Transverse colon (tissue), 4 donors: ENCODE results near the gene BLOC1S6. TPM values are rescaled to one million over a fixed set of nuclear protein-coding genes. Genes with fewer than 3 reads are reported as not detected.

Source experiments
- DNase-seq: peaks from one replicate; pipeline ENCODE4 v3.0.0-alpha.2; 2019
- H3K27ac ChIP-seq, 4 donors: fragments of 200-600 bp; sonication (generic); 2 replicates each; pipeline ENCODE4 v1.5.1; 2016 to 2018; ENCODE audit warnings: inconsistent platforms in 4 of 4
- H3K27me3 ChIP-seq: fragments of 200-600 bp; sonication (generic); 2 replicates; pipeline ENCODE4 v1.5.1; 2017; ENCODE audit warnings: inconsistent platforms
- H3K36me3 ChIP-seq, 4 donors: fragments of 200-600 bp; sonication (generic); 2 replicates each; pipeline ENCODE4 v1.5.1; 2017 to 2019; ENCODE audit warnings: inconsistent platforms in 4 of 4
- H3K4me1 ChIP-seq, 4 donors: fragments of 200-600 bp; sonication (generic); 2 replicates each; pipeline ENCODE4 v1.5.1; 2017 to 2020; ENCODE audit warnings: inconsistent platforms in 4 of 4
- H3K4me3 ChIP-seq, 4 donors: fragments of 200-600 bp; sonication (generic); 1 replicate in 1 of 4; 2 replicates in 3 of 4; pipeline versions ENCODE4 v1.5.1 to v1.6.1; 2017 to 2019; ENCODE audit warnings: inconsistent platforms in 4 of 4
- H3K9me3 ChIP-seq, 2 donors: fragments of 200-600 bp; sonication (generic); 2 replicates each; pipeline ENCODE4 v1.5.1; 2017 to 2019; ENCODE audit warnings: inconsistent platforms in 2 of 2
- EP300 ChIP-seq: sonication (generic); formaldehyde crosslinking; IDR thresholded peaks from one replicate; pipeline ENCODE4 v1.6.1; 2017; ENCODE audit warnings: antibody characterized with exemption, low read depth
- POLR2A ChIP-seq: fragments of 450-650 bp; IDR thresholded peaks from one replicate; pipeline ENCODE4 v1.6.1; 2016; ENCODE audit warnings: antibody characterized with exemption, mild to moderate bottlenecking, moderate library complexity
- POLR2AphosphoS5 ChIP-seq, 3 donors: sonication (generic); formaldehyde crosslinking; IDR thresholded peaks; one replicate each; pipeline ENCODE4 v1.6.1; 2016; ENCODE audit warnings: antibody characterized with exemption in 3 of 3
- WGBS, 2 donors: methylation state at CpG; one replicate each; pipeline ENCODE4 v1.1.5; 2018; ENCODE audit warnings: low coverage in 1 of 2; 5-methylcytosine and 5-hydroxymethylcytosine counted together
- in situ Hi-C, 4 donors: fragments of 200-750 bp; cut with MboI; loops; one replicate each; pipeline versions ENCODE4 v1.15.0 to v1.15.1; 2017; ENCODE audit warnings: low sequenced_read_pairs in 3 of 4, low pct_ligation_motif_present in 1 of 4, low pct_unique_long_range_greater_than_20kb in 1 of 4
- intact Hi-C: fragments of 100-400 bp; cut with DNase I; formaldehyde crosslinking; loops from one replicate; pipeline ENCODE4 v1.15.1; 2023; ENCODE audit warnings: low total_unique reads
- total RNA-seq, 4 donors: library from RNA; depleted of rRNA; stranded (reverse); fragments of >200 nt; gene quantifications; one replicate each; pipeline ENCODE4 v1.1.0, GENCODE V29; 2016
- TF ChIP-seq, protein P1 (sequence below), 5 experiments: fragments of 200-600 bp in 3 of 5; fragments of 450-650 bp in 2 of 5; sonication (generic) in 3 of 5; IDR thresholded peaks; 1 replicate in 2 of 5; 2 replicates in 3 of 5; pipeline ENCODE4 v1.5.1; 2016 to 2017; ENCODE audit warnings: antibody characterized with exemption in 5 of 5, inconsistent platforms in 3 of 5, mild to moderate bottlenecking in 2 of 5, moderate library complexity in 1 of 5

BLOC1S6 gene
- total RNA-seq, 4 donors from 2014 or later = 6.7 to 35.4 (median 23.8) TPM

GRCh38 chr15:45589256-45589655 lies 2.1 kb downstream of the BLOC1S6 start:
- H3K4me1 ChIP-seq = peaks cover 16 to 39% (median 27%) of the 10 kb centered on the region in 4 donors
- peak overlapping the region in 3 of 4 donors; percentile 93 to 99 (median 97) for H3K27ac ChIP-seq
- in situ Hi-C loops (no loop called here), intact Hi-C loops (no loop called here)
- TF ChIP-seq EP300 (no peak), POLR2AphosphoS5 (IDR thresholded peaks at IDR 0.05) (no peak), POLR2A (no peak)
- TF ChIP-seq, protein P1, sequence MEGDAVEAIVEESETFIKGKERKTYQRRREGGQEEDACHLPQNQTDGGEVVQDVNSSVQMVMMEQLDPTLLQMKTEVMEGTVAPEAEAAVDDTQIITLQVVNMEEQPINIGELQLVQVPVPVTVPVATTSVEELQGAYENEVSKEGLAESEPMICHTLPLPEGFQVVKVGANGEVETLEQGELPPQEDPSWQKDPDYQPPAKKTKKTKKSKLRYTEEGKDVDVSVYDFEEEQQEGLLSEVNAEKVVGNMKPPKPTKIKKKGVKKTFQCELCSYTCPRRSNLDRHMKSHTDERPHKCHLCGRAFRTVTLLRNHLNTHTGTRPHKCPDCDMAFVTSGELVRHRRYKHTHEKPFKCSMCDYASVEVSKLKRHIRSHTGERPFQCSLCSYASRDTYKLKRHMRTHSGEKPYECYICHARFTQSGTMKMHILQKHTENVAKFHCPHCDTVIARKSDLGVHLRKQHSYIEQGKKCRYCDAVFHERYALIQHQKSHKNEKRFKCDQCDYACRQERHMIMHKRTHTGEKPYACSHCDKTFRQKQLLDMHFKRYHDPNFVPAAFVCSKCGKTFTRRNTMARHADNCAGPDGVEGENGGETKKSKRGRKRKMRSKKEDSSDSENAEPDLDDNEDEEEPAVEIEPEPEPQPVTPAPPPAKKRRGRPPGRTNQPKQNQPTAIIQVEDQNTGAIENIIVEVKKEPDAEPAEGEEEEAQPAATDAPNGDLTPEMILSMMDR (IDR thresholded peaks at IDR 0.05) = no peak
- 62 to 71% methylated on average over 5 of the region's 5 CpGs for WGBS, 2 donors
- no peaks in the 10 kb centered on the region for H3K9me3 ChIP-seq
- H3K27me3 ChIP-seq = no peaks in the 10 kb centered on the region
- no peak overlapping the region for H3K4me3 ChIP-seq
- DNase-seq = no peak
- peaks cover 0 to 3% (median 0%) of the 10 kb centered on the region in 4 donors for H3K36me3 ChIP-seq

DNA sequence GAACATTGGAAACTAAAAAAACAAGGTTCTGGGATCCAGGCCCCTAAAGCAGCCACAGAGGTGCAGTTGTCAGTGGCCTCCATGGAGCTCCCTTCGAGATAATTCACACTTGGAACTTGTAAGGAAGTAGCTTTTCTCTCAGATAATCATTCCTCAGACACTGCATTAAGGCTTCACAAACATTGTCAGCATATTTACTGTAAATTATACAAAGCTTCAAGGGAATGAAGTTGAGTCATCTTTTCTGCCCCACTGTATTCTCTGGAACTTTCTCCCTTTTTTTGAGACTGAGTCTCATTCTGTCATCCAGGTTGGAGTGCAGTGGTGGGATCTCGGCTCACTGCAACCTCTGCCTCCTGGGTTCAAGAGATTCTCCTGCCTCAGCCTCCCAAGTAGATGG lies 7.1 kb downstream of the BLOC1S6 start:
- Histone ChIP-seq H3K9me3 (no peaks in the 10 kb centered on the region), H3K4me1 (peaks cover 0 to 15% (median 6%) of the 10 kb centered on the region in 4 donors), H3K4me3 (no peak overlapping the region), H3K27ac (no peak overlapping the region), H3K27me3 (no peaks in the 10 kb centered on the region), H3K36me3 (peaks cover 0 to 15% (median 3%) of the 10 kb centered on the region in 4 donors)
- in situ Hi-C loops (no loop called here), intact Hi-C loops (no loop called here)
- no peak for DNase-seq
- 84 to 90% methylated on average over 2 of the region's 2 CpGs for WGBS, 2 donors
- TF ChIP-seq EP300 (no peak), POLR2A (no peak), POLR2AphosphoS5 (IDR thresholded peaks at IDR 0.05) (no peak)
- TF ChIP-seq, protein P1 (IDR thresholded peaks at IDR 0.05) = no peak

GRCh38 chr15:45594835-45595530 lies 7.8 kb downstream of the BLOC1S6 start:
- H3K4me3 ChIP-seq = no peak overlapping the region

GRCh38 chr15:45603881-45604280 lies 16.7 kb downstream of the BLOC1S6 start:
- DNase-seq = no peak
- Histone ChIP-seq H3K27me3 (no peaks in the 10 kb centered on the region), H3K36me3 (peaks cover 0 to 21% (median 3%) of the 10 kb centered on the region in 4 donors), H3K4me1 (peaks cover 0 to 7% (median 0%) of the 10 kb centered on the region in 4 donors), H3K4me3 (no peak overlapping the region), H3K9me3 (no peaks in the 10 kb centered on the region), H3K27ac (no peak overlapping the region)
- intact Hi-C loops (no loop called here), in situ Hi-C loops (loop anchor here (25.0 kb wide), 3 partner anchors 142 to 442 kb away; partner anchors contain the start of gene SHF (in 1 of the 4))
- 78 to 97% methylated on average over 2 to 3 of the region's 3 CpGs for WGBS, 2 donors
- TF ChIP-seq, protein P1 (IDR thresholded peaks at IDR 0.05) = no peak
- TF ChIP-seq EP300 (no peak), POLR2AphosphoS5 (IDR thresholded peaks at IDR 0.05) (no peak), POLR2A (no peak)

More at GRCh38 chr15:45594835-45595530, 7.8 kb downstream of the BLOC1S6 start:
- DNase-seq = no peak
- no peak for TF ChIP-seq POLR2A
- TF ChIP-seq, protein P1 (IDR thresholded peaks at IDR 0.05) = no peak
- H3K27me3 ChIP-seq = no peaks in the 10 kb centered on the region
- intact Hi-C loops (no loop called here), in situ Hi-C loops (no loop called here)
- H3K9me3 ChIP-seq = no peaks in the 10 kb centered on the region
- no peak overlapping the region for H3K27ac ChIP-seq
- 97% methylated on average over 2 of the region's 2 CpGs; no CpG with 5 or more reads in 1 of the 2 donors for WGBS, 2 donors
- H3K36me3 ChIP-seq = peaks cover 0 to 15% (median 3%) of the 10 kb centered on the region in 4 donors
- H3K4me1 ChIP-seq = peaks cover 0 to 8% (median 1%) of the 10 kb centered on the region in 4 donors
